HL-60/S4 treated with phorbol 12-myristate 13-acetate at 8.2 ng/mL for 4 days and 3 days (cell line): ENCODE results near the gene RAET1E.
"Not testable (repeated sequence)": the region's sequence is repeated elsewhere in the genome, so short reads cannot be mapped to it uniquely, and the experiment has no call there.

Experiments
- in situ Hi-C: fragments of 300-500 bp; cut with MboI; formaldehyde crosslinking; loops from 2 replicates; pipeline ENCODE4 v1.15.0; 2022; ENCODE audit warnings: low sequenced_read_pairs

The RAET1E gene

DNA sequence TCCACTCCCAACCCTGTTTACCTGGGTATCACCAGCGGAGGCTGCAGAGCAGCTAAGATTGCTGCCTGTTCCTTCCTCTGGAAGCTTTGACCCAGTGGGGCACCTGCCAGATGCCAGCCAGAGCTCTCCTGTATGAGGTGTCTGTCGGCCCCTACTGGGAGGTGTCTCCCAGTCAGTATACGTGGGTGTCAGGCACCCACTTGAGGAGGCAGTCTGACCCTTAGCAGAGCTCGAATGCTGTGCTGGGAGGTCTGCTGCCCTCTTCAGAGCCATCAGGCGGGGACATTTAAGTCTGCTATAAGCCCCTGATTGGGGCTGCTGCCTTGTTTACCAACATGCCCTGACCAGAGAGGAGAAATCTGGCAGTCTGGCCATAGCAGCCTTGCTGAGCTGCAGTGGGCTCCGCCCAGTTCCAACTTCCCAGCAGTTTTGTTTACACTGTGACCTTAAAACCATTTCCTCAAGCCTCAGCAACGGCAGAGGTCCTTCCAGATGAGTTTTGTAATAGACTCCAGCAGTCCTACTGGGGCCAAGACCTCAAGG, 2.8 kb downstream of the RAET1E start:
- in situ Hi-C loops = no loop called here

DNA sequence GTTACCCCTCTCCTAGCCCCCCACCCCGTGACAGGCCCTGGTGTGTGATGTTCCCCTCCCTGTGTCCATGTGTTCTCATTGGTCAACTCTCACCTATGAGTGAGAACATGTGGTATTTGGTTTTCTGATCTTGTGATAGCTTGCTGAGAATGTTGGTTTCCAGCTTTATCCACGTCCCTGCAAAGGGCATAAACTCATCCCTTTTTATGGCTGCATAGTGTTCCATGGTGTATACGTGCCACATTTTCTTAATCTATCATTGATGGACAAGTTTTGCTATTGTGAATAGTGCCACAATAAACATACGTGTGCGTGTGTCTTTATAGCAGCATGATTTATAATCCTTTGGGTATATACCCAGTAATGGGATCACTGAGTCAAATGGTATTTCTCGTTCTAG, 6.0 kb downstream of the RAET1E start:
- in situ Hi-C loops = not testable (repeated sequence)

DNA sequence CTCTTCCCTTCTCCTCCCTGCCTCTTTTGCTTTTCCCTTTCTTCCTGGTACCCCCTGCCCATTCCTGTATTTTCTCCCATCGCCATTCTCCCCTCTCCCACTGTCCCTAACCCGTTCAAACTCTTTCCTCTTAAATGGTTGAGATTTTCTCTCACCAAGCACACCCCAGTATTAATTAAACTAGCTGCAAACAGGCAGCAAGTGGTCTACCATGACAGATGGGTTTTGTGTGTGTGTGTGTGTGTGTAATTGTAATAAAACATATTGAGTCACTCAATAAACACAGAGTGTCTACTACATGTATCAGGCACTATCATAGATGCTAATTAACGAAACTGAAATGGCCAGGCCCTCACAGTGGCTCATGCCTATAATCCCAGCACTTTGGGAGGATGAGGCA, 6.7 kb downstream of the RAET1E start:
- in situ Hi-C loops = no loop called here

DNA sequence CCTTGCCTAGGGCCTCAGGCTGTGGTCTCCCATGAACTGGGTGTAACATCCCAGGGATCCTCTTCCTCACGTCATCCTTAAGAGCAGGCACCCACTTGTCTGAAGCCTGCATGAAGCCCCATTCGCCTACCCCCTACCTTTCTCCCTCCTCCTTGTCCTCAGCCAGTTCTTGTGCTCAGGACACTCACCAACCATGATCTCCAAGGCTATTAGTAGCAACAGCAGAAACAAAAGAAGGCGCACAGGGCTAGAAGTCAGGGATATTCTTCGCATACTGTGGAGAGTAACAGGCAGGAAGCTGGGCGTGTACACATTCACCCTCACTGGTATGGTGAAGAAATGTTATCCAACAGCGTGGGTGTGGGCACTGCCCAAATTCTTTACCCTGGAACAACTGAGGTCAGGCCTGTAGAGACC, 7.3 kb downstream of the RAET1E start:
- in situ Hi-C loops = no loop called here

DNA sequence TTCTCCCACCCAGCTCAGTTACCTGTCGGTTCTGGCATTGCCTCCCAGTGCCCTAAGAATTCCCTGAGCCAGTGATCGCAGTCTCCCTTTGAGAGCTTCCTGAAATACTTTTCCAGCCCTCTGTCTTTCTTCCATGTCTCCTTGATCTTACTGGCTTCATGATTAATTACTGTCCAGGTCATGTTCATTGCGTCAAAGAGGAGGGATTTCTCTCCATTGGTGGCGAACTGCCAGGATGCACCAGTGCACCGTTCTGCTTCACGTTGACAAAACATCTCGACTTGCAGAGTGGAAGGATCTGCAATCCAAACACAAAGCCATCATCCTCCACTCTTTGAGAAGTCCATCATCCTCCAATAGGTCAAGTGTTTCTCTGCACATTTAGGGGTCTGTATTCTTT, 8.6 kb downstream of the RAET1E start:
- in situ Hi-C loops = no loop called here

DNA sequence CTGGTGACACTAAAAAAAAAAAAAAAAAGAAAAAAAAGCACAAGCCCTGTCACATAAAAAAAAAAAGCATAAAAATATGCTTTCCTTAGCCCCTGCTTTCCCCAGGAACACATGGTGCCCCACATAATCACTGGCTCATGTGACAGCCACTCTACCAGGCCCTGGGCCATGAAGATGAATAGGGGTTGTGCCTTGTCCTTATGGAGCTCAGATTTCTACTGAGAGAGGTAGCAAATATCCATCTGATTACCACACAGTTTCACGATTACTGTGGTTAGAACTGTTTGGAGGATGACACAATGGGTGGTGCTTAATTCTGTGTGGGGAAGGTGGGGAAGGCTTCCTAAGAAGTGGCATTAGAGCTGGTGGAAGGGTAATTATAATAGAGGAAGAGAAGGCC, 9.3 kb downstream of the RAET1E start:
- in situ Hi-C loops = no loop called here

DNA sequence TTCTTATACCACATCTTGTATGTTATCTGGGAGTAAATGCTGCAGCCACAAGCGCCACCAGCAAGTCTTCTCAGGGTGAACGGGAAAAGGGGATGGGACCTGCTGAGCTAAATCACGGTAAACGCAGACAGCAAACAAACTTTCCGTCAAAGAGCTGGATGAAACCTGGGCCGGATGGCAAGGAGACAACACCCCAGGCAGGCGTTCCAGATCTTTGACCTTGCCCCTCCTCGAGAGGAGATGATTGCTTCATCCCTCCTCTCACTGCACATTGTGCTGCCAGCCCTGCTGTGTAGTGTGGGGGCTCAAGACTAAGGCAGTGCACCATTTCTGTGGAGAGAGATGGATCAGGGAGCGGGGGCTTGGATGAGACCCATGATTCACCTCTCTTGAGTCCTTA, 9.8 kb downstream of the RAET1E start:
- in situ Hi-C loops = no loop called here

DNA sequence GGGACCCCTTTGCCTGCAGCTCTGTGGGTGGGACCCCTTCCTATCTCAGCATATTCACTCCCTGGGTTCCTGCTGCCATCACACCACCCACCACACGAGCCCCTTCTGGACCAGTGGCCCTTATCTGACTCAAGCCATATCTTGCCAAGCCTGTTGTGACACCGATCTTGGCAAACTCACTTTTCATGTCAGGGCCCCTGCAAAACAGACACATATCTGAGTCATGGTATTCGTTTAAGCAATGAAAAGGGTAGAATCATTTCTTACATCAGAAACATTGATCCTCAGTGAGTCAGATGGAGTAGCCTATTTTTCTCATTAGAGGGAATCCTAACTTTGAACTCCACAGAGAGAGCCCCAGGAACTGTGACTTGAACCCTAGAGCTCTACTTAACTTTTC, 10.6 kb downstream of the RAET1E start:
- in situ Hi-C loops = no loop called here

DNA sequence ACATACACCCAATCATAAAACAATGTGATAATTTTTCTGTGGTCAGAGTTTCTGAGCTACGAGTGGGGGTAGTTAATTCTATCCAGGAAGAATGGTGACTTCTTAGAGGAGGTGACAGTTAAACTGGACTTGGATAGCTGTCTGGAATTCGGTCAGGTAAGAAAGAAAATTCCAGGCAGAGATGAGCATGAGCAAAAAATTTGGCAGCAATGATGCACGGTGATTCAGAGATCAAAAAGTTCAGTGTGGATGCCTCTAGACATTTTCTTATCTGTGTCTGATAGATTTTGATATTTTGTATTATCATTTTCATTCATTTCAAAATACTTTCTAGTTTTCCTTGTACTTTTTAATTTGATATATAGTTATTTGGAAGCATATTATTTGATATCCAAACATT, 12.0 kb downstream of the RAET1E start:
- in situ Hi-C loops = no loop called here

DNA sequence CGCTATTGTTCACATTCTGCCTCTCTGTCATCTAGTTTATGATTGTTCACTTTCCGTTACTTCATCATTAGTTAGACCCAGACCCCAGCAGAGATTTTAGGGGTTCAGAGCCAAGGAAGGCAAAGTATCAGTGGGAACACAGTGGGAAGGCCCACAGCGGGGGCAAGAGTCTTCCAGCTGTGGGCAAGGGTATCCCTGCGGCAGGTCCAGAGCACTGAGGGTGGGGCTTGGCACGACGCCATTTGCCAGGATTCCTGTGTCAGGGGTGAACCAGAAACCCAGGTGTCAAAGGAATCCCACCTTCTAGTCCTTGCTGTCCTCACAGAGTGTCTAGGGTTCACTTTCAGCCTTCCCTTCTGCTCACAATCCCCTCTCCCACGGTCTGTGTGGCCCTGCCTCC, 13.3 kb downstream of the RAET1E start:
- in situ Hi-C loops = no loop called here

DNA sequence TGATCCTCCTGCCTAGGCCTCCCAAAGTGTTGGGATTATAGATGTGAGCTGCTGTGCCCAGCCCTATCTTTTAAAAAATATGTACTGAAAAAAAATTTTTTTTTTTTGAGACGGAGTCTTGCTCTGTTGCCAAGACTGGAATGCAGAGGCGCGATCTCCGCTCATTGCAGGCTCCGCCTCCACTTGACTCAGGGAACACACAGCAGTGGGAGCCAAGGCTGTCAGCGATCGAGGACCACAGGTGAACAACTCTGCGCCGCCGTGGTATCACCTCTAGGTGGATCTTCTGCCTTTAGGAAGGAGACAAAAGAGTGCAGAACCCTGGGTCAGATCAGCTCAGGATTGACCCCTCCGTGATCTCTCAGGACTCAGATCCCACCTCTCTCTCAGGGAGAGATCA, 13.7 kb downstream of the RAET1E start:
- in situ Hi-C loops = no loop called here

DNA sequence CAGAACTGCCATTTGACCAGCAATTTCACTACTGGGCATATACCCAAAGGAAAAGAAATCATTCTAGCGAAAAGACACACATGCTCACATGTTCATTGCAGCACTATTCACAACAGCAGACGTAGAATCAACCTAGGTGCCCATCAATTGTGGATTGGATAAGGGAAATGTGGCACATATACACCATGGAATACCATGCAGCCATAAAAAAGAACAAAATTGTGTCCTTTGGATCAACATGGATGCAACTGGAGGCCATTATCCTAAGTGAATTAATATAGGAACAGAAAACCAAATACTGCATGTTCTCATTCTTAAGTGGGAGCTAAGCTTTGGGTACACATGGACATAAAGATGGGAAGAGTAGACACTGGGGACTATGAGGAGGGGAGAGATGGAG, 16.1 kb downstream of the RAET1E start:
- in situ Hi-C loops = no loop called here

DNA sequence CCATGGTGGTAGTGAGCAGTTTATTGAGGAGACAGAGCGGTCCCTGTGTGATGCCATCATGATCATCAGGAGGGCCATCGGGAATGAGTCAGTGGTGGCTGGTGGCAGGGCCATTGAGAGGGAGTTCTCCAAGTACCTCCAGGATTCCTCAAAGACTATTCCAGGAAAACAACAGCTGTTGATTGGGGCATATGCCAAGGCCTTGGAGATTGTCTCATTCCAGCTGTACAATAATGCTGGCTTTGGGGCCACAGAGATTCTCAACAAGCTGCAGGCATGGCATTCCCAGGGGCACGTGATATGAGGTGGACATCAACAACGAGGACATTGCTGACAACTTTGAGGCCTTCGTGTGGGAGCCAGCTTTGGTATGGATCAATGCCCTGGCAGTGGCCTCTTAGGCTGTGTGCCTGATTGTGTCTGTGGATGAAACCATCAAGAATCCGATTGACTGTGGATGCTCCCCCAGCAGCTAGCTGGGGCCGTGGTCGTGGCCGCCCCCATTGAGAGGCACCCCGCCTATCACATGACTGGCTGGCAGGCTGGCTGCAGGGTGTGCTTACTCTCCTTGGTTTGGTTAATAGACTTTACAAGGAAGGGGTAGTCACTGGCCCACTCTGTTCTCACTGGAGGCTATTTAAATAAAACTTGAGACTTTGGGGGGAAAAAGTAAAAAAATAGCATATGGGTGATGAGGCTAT, 16.7 kb downstream of the RAET1E start:
- in situ Hi-C loops = no loop called here

DNA sequence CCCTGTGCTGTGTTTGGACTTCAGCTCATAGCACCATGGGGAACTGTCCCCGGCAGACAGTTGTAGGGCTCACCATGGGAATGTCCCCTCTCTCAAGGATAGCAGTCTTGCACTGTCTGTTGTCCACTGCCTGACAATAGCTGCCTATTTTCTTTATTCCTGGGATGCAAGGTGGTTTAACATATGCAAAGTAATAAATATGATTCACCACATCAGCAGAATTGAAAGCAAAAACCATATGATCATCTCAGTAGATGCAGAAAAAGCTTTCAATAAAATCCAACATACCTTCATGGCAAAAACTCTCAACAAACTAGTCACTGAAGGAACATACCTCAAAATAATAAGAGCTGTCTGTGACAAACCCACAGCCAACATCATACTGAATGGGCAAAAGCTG, 20.3 kb downstream of the RAET1E start:
- in situ Hi-C loops = no loop called here

DNA sequence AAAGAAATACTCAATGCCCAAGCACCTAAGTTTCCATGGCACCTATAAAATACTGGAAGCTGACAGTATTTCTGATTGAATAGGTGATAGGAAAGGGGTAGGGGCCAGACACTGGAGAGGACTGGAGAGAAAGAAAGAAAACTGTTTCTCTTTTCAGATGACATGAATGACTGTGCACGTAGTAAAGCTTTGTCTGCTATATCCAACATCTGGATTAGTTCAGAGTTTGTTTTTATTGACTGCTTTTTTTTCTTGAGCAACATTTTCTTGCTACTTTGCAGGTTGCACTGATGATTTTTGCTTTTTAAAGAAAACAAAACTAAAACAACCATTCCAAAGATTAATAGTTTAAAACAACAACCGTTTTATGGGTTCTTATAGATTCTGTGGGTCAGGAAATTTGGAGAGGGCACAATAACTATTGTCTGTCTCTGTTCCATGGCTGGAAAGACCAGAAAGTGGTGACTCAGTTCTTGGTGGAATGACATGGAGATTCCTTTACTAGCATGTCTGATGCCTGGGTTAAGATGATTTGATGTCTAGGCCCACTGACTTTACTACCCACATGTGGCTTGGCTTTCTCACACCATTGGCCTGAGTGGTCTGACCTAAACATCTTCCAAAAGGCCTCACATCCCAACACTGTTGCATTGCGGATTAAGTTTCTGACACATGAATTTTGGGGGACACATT, 21.5 kb downstream of the RAET1E start:
- in situ Hi-C loops = no loop called here

DNA sequence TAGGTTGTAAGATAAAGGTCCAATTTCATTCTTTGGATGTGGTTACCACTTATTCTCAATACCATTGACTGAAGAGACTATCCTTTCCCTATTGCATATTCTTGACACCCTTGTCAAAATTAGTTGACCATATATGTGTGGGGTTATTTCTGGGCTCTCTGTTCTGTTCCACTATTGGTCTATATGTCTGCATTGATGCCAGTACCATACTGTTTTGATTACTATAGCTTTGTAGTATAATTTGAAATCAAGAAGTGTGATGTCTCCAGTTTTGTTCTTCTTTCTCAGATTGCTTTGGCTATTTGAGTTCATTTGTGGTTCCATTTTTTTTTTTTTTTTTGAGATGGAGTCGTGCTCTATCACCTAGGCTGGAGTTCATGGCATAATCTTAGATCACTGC, 25.7 kb downstream of the RAET1E start:
- in situ Hi-C loops = no loop called here

DNA sequence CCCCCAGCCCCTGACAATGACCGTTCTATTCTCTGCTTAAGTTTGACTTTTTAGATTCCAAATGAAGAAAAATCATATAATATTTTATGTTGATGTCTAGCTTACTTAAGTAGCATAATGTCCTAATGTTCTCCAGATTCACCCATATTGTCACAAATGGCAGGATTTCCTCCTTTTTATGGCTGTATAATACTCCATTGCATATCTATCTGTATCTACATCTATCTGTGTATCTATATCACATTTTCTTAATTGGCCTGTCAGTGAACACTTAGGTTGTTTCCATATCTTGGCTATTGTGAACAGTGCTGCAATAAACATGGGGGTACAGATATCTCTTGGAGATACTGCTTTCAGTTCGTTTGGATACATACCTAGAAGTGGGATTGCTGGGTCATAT, 26.7 kb downstream of the RAET1E start:
- in situ Hi-C loops = no loop called here

DNA sequence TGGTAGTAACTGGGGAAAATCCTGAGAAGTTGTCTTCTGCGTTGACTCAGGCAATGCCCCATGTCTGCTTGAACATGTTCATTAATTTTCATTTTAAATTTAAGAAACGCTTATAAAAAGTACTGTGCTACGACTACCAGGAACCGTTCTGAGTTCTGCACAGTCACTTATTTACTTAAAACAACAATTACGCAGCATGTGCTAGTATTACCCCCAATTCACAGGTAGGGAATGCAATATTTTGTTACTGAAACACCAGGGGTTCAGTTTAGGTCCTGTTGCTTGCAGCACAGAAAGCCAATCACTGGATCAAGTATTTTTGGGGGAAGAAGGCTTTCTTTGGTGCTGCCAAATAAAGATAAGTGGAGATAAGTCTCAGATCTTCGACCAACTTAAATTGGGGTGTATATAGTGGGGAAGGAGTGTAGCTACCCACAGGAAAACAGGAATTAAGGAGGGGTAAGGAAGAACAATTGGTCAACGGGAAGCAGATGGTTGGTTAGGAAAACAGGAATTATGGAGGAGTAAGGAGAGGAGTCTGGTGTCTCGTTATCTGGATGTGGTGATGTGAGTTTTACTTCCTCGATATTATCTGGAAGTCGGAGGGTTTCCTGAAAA, 28.5 kb downstream of the RAET1E start:
- in situ Hi-C loops = no loop called here

DNA sequence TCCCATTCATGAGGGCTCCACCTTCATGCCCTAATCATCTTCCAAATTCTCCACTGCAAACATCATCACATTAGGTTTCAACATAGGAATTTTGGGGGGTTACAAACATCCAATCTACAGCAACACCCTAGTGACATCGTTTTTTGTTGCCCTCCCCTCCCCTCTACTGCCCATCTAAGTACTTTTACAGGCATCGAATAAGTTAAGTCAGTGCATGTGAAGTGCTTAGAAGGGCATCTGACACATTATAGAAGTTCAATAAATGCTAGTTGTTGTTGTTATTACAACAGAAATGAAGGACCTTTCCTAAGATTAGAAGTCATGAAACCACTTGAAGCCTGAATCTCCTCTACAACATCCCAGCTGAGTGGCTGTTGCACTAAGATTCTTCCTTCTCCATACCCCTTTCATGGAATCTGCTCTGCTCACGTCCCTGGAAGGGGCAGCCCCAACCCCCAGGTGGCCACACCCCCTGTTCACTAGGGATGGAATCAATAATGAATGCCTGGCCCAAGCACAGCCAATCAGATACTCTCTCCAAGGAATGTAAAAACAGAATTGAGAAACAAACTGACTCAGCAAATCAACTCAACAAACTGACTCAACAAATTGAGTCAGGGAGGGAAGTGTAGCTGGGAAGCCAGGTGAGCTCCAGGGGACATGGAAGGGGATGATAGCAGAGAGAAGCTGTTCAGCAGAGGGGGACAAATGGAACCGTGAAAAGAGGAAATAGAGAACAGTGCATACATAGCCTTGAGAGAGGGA, 29.9 kb downstream of the RAET1E start:
- in situ Hi-C loops = no loop called here

DNA sequence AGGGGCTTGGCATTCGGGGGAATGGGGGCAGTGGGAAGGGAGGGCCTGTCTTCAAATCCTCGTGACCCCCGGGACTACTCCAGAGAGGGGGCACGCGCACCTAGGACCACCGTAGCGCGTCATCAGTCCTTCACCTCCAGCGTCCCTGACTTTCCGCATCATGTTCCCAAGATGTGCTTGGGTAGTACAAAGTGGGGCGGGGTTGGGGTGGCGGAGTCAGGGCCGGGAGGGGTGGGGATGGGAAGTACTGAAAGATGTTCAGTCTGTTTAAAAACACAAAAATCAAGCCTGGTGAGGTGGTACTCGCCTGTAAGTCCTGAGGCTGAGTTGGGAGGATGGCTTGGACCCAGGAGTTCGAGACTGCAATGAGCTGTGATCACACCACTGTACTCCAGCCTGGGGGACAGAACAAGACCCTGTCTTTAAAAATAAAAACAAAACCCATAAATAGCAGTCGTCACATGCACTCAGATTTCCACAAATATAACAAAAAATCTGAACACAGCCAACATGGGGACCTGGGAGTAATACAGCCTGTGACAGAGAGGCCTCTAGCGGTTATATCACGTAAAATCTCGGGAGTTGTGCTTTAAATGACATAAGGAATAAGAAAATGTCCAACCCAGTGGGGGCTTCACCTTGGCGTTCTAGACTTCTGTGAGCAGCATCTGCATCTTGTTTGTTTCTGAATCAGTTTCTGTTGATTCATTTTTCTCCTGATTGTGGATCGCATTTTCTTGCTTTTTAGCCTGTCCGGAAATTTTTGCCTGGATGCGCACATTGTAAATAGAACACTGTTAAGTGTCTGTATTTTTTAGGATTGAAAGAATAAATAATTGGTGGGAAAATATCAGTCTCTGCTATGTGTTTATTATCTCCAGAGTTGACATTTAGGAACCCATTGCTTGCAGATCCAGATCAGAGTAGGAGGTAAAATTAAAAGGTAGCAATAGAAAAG, 33.1 kb downstream of the RAET1E start:
- in situ Hi-C loops = no loop called here
